HL-60/S4 (cell line): ENCODE data around the gene RNF31.

Experiments used
- in situ Hi-C: fragments of 300-500 bp; cut with MboI; formaldehyde crosslinking; loops from 2 replicates; pipeline ENCODE4 v1.14.3; 2022; ENCODE audit warnings: low sequenced_read_pairs

The RNF31 gene

GRCh38 chr14:24137529-24138395, 9.5 kb upstream of the RNF31 start:
- in situ Hi-C loops = no loop called here

GRCh38 chr14:24138396-24139271, 8.7 kb upstream of the RNF31 start:
- in situ Hi-C loops = no loop called here

GRCh38 chr14:24139272-24139934, 7.9 kb upstream of the RNF31 start:
- in situ Hi-C loops = no loop called here

GRCh38 chr14:24141097-24141880, 6.0 kb upstream of the RNF31 start, which contains the start of gene EMC9:
TSS of gene EMC9 (minus strand) at chr14:24141591. CDS start at chr14:24141304, 287 bp downstream.
- in situ Hi-C loops = no loop called here

- in situ Hi-C loops = no loop called here
These were observed 3.8 kb upstream of the RNF31 start for GRCh38 chr14:24143511-24143910.

- in situ Hi-C loops = no loop called here
These were observed 2.8 kb upstream of the RNF31 start for GRCh38 chr14:24144451-24144850.

- in situ Hi-C loops = no loop called here
These were observed 2.1 kb upstream of the RNF31 start for GRCh38 chr14:24145219-24145618.

- in situ Hi-C loops = no loop called here
These were observed 1.4 kb upstream of the RNF31 start for GRCh38 chr14:24145690-24146452.

- in situ Hi-C loops = no loop called here
These were observed 783 bp upstream of the RNF31 start, which contains the start of gene PSME2 for GRCh38 chr14:24146453-24146977. TSS of gene PSME2 (minus strand) at chr14:24146610. CDS start at chr14:24146581, 29 bp downstream.

GRCh38 chr14:24147761-24148428, 597 bp downstream of the RNF31 start:
- in situ Hi-C loops = no loop called here

- in situ Hi-C loops = no loop called here
These were observed 2.1 kb downstream of the RNF31 start for GRCh38 chr14:24149302-24149969.

- in situ Hi-C loops = no loop called here
These were observed 2.8 kb downstream of the RNF31 start for GRCh38 chr14:24150061-24150460.

- in situ Hi-C loops = no loop called here
These were observed 3.3 kb downstream of the RNF31 start for GRCh38 chr14:24150567-24150966.

GRCh38 chr14:24150993-24151392, 3.7 kb downstream of the RNF31 start:
- in situ Hi-C loops = no loop called here

GRCh38 chr14:24151404-24152080, 4.2 kb downstream of the RNF31 start:
- in situ Hi-C loops = no loop called here

- in situ Hi-C loops = no loop called here
These were observed 7.8 kb downstream of the RNF31 start for GRCh38 chr14:24155100-24155499.

GRCh38 chr14:24156840-24157239, 9.5 kb downstream of the RNF31 start:
- in situ Hi-C loops = no loop called here

GRCh38 chr14:24157331-24157730, 10.0 kb downstream of the RNF31 start:
- in situ Hi-C loops = no loop called here
